GM12873 (cell line): Measurements from ENCODE around the gene EFHD2.

ENCODE experiments used
- TF ChIP-seq, protein P1 (sequence below): IDR thresholded peaks from 2 replicates; pipeline ENCODE4 v1.5.1; 2012; ENCODE audit warnings: low read depth, mild to moderate bottlenecking, moderate library complexity, low read length, control low read depth; ENCODE audit not compliant: insufficient read depth; ENCODE audit errors: missing control alignments

Gene EFHD2

DNA sequence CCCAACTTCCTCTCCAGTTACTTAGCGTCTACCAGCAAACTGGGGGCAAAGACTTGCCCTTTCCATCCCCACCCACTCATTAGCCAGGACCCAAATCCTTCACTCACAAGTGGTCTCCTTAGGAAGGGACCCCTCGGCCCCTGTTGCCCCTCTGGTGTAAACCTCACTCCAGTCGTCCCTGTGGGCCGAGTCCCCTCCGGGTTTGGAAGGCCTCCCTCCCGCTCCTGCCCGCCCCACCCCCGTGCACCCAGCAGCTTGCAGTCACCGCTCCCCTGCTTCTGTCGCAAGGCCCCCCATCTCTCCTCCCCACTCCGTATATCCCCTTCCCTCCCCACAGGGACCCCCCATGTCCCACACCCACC, 1.2 kb downstream of the EFHD2 start:
- TF ChIP-seq, protein P1, sequence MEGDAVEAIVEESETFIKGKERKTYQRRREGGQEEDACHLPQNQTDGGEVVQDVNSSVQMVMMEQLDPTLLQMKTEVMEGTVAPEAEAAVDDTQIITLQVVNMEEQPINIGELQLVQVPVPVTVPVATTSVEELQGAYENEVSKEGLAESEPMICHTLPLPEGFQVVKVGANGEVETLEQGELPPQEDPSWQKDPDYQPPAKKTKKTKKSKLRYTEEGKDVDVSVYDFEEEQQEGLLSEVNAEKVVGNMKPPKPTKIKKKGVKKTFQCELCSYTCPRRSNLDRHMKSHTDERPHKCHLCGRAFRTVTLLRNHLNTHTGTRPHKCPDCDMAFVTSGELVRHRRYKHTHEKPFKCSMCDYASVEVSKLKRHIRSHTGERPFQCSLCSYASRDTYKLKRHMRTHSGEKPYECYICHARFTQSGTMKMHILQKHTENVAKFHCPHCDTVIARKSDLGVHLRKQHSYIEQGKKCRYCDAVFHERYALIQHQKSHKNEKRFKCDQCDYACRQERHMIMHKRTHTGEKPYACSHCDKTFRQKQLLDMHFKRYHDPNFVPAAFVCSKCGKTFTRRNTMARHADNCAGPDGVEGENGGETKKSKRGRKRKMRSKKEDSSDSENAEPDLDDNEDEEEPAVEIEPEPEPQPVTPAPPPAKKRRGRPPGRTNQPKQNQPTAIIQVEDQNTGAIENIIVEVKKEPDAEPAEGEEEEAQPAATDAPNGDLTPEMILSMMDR: no peak

DNA sequence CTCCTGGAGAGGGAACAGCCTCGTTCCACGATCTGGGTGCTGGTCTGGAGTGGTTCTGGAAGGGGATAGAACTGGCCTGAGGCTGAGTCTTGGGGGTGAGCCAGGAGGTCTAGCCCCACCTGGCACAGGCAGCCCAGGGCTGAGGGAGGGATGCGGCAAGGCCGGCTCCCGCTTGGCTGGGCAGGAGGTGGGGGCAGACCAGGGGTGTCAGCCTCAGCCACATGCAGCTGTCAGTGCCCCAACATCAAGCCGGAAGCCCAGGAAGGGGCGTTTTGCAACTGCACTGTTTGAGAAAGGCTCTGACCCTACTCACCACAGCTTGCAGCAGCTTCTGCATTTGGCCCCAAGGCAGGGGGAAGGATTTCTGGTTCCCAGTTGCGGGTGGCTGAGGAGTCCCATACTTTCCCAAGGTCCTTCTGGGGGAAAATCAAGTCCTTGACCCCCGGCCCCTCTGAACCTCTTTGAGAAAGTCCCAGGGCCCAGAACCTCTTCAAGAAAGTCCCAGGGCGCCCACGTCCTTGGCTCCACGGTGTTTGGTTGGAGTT, 2.0 kb downstream of the EFHD2 start:
- TF ChIP-seq, protein P1: no peak

DNA sequence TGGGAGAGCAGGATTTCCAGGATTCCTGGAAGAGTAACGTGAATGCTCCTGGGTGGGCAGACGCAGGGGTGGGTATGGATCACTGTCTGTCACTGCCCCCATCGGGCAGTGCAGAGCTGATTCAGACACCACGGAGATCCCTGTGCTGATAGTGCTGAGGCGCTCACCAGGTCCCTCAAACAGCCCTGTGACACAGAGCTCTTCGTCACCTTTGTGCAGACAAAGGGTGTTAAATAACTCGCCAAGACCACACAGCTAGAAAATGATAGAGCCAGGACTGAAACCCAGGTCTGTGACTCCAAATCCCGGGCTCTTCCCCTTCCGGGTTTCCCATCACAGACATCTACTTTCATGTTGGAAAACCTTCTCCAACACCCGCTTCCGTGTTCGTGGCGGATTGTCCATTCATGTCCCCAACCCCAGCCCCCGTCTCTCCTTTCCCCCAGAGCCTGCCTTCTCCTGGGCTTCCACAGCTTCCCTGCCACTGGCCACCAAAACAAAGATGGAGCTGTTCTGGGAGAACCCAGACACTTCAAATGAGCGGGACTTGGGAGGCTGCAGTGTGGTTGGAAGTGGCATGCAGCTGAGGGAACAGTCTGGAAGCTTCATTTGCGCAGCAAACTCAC, 2.6 kb downstream of the EFHD2 start:
- TF ChIP-seq, protein P1: no peak

DNA sequence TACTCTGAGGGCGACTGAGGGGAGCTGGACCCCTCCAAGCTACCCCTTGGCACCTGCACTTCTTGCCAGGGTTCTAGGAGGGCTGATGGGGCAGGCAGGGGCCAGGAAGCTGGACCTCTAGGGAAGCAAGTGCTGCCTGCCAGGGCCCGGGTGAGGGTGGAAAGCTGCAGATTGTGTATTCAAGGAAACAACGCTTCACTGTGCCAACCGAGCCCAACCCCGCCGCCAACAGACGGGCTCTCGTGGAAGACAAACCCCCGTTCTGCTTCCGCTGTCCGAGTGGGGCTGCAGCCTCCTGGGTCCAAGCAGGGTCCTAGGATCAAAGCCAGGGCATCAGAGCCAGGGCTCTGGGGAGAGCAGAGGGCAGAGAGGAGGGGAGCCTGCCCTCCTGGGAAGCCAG, 3.2 kb downstream of the EFHD2 start:
- TF ChIP-seq, protein P1: no peak

DNA sequence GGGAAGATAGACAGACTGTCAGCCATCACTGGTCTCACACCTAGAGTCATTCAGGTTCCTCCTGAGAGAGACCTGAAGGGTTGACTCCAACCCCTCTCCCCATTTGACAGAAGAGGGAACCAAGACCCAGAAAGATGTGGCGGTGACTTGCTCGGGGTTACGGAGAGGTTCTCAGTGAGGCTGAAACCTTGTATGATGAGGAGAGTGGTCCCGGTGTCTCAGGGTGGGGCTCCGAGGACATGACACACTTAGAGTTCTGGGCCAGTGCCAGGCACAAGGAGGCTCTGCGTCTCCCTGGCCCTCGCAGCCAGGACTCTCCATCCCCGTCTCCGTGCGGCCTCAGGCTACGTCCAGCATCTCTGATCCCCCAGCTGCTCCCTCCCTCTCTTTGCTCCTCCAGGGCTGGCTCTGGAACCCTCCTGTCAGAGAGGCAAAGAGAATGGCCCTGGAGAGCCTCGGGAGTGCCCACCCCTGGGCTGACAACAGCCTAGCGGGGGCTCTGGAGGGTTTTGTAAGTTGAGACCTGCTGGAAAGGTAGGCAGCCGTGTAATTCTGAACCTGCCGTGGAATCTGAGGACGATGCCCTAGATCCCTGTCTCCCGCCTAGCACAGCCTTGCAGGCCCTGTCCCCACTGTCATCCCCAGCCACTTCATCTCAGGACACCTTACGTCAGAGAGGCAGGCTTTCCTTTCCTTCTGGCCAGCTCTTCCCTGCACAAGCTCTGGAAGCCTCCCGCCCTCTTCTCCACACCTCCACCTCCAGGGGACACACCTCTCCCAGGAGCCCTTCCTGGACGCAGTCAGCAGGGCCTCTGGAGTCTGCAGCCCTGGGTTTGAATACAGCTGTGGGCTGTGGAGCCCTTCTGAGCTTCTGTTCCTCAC, 4.1 kb downstream of the EFHD2 start:
- TF ChIP-seq, protein P1: no peak

DNA sequence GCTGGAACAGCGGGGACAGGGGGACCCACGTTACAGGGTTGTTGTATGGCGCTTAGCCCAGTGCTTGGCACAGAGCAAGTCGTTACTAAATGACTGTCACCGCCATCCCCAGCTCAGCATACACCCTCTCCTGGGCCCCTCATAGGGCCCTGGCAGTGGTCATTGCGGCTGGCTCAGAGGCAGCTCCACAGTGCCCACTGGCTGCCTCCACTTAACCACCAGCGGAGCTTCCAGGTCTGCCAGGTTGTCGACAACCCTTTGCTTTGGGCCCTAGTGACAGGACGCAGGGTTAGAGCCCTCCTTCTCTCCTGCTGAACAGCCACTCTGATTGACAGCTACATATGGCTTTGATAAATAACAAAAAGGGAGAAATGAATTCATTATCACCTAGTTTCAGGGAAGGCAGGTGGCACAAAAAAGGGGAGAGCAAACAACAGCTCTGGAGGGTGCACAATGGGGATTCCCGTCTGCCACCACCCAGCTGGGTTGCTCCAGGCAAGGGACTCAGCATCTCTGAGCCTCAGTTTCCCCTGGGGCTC, 4.8 kb downstream of the EFHD2 start:
- TF ChIP-seq, protein P1: no peak
